PC-3 (cell line): Measurements from ENCODE around the gene B4GALT3.

ENCODE experiments used
- EZH2 ChIP-seq: fragments of 300-600 bp; sonication (generic); IDR thresholded peaks from one replicate; pipeline ENCODE4 v1.6.1; 2017; ENCODE audit warnings: antibody characterized with exemption, mild to moderate bottlenecking, low read length; ENCODE audit not compliant: unreplicated experiment
- TF ChIP-seq, protein P1 (sequence below): fragments of 300-600 bp; sonication (generic); conservative IDR thresholded peaks from 2 replicates; pipeline ENCODE4 v1.5.1; 2017; ENCODE audit warnings: antibody characterized with exemption, low read depth, mild to moderate bottlenecking, low read length

- TF ChIP-seq EZH2, result no peak
- TF ChIP-seq, protein P1, sequence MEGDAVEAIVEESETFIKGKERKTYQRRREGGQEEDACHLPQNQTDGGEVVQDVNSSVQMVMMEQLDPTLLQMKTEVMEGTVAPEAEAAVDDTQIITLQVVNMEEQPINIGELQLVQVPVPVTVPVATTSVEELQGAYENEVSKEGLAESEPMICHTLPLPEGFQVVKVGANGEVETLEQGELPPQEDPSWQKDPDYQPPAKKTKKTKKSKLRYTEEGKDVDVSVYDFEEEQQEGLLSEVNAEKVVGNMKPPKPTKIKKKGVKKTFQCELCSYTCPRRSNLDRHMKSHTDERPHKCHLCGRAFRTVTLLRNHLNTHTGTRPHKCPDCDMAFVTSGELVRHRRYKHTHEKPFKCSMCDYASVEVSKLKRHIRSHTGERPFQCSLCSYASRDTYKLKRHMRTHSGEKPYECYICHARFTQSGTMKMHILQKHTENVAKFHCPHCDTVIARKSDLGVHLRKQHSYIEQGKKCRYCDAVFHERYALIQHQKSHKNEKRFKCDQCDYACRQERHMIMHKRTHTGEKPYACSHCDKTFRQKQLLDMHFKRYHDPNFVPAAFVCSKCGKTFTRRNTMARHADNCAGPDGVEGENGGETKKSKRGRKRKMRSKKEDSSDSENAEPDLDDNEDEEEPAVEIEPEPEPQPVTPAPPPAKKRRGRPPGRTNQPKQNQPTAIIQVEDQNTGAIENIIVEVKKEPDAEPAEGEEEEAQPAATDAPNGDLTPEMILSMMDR, result no peak
Observed at GRCh38 chr1:161195171-161195570, 17.9 kb upstream of the B4GALT3 start.
